RPMI7951 (cell line): Measurements from ENCODE around the gene MTX1. TPM values are rescaled to one million over a fixed set of nuclear protein-coding genes. Genes with fewer than 3 reads are reported as not detected.
"Not testable (repeated sequence)": the region's sequence is repeated elsewhere in the genome, so short reads cannot be mapped to it uniquely, and the experiment has no call there.

Experiments used
- DNase-seq: peaks from one replicate; pipeline ENCODE4 v3.0.0-alpha.2; 2012; ENCODE audit warnings: low read depth
- total RNA-seq: library from RNA; depleted of rRNA; stranded (reverse); fragments of >200 nt; shearing (Covaris generic); gene quantifications from 2 replicates; pipeline ENCODE4 v1.2.3, GENCODE V29; 2014

The MTX1 gene
- total RNA-seq, 1 experiment from 2014 or later = 88.3 TPM

GRCh38 chr1:155235375-155235774 lies 26.9 kb downstream of the MTX1 start:
- not testable (repeated sequence) for DNase-seq

GRCh38 chr1:155236451-155236850 lies 28.0 kb downstream of the MTX1 start:
- DNase-seq = no peak

GRCh38 chr1:155241069-155241679 lies 32.7 kb downstream of the MTX1 start:
- DNase-seq = peak; percentile 86

- peak; percentile 37 for DNase-seq
These were observed 33.4 kb downstream of the MTX1 start for GRCh38 chr1:155241841-155242264.

- no peak for DNase-seq
These were observed 34.4 kb downstream of the MTX1 start for GRCh38 chr1:155242805-155243358.

GRCh38 chr1:155244368-155245162 lies 36.1 kb downstream of the MTX1 start:
- DNase-seq = peak; percentile 99

GRCh38 chr1:155245163-155245524 lies 36.6 kb downstream of the MTX1 start:
- no peak for DNase-seq

GRCh38 chr1:155246796-155247195 lies 38.3 kb downstream of the MTX1 start:
- DNase-seq = not testable (repeated sequence)

GRCh38 chr1:155247667-155248553 lies 39.4 kb downstream of the MTX1 start:
- DNase-seq = no peak

GRCh38 chr1:155250246-155250632 lies 41.7 kb downstream of the MTX1 start:
- DNase-seq = no peak

GRCh38 chr1:155250633-155251449 lies 42.3 kb downstream of the MTX1 start:
- peak; percentile 82 for DNase-seq

- no peak for DNase-seq
These were observed 43.1 kb downstream of the MTX1 start for GRCh38 chr1:155251566-155251965.

GRCh38 chr1:155253208-155253607 lies 44.7 kb downstream of the MTX1 start:
- DNase-seq = no peak

GRCh38 chr1:155253797-155254196 lies 45.3 kb downstream of the MTX1 start:
- DNase-seq = no peak

GRCh38 chr1:155254228-155254713 lies 45.8 kb downstream of the MTX1 start:
- DNase-seq = no peak

GRCh38 chr1:155254714-155255242 lies 46.3 kb downstream of the MTX1 start:
- no peak for DNase-seq

- DNase-seq = peak; percentile 79
These were observed 46.9 kb downstream of the MTX1 start, which contains the start of gene ENTREP3 for GRCh38 chr1:155255243-155256007. Gene ENTREP3 (minus strand): TSS chr1:155255483. CDS start chr1:155254877, 606 bp downstream.

- no peak for DNase-seq
These were observed 47.8 kb downstream of the MTX1 start for GRCh38 chr1:155256058-155256852.

- DNase-seq = no peak
These were observed 51.8 kb downstream of the MTX1 start for GRCh38 chr1:155260276-155260675.
